ENCODE measurements around the gene CFAP157. TPM values are rescaled to one million over a fixed set of nuclear protein-coding genes. Genes with fewer than 3 reads are reported as not detected.

The CFAP157 gene
- total RNA-seq, 1 donor from 2014 or later, result 8.0 TPM

GRCh38 chr9:127732444-127732843 lies 25.7 kb downstream of the CFAP157 start:
- no peak for DNase-seq (ENCODE audit: extremely low spot score, unreplicated experiment)
- H3K4me1 Mint-ChIP-seq (ENCODE audit: unreplicated experiment), result peaks cover 11% of the 10 kb centered on the region
- no peaks in the 10 kb centered on the region for H3K36me3 Mint-ChIP-seq
- no peak overlapping the region for H3K4me3 Mint-ChIP-seq
- H3K9me3 Mint-ChIP-seq, result no peaks in the 10 kb centered on the region
- TF ChIP-seq CTCF (conservative IDR thresholded peaks at IDR 0.05), result no peak
- no peaks in the 10 kb centered on the region for H3K27me3 Mint-ChIP-seq
- H3K27ac Mint-ChIP-seq, result no peak overlapping the region

- Mint-ChIP-seq H3K27ac (peak overlapping the region; percentile 64), H3K4me3 (peak overlapping the region; percentile 95), H3K4me1 (ENCODE audit: unreplicated experiment) (peaks cover 11% of the 10 kb centered on the region), H3K9me3 (no peaks in the 10 kb centered on the region), H3K36me3 (no peaks in the 10 kb centered on the region), H3K27me3 (no peaks in the 10 kb centered on the region)
- DNase-seq (ENCODE audit: extremely low spot score, unreplicated experiment), result no peak
- no peak for TF ChIP-seq CTCF (conservative IDR thresholded peaks at IDR 0.05)
Observed at GRCh38 chr9:127733614-127734013, 26.8 kb downstream of the CFAP157 start.

GRCh38 chr9:127734247-127734746 lies 27.5 kb downstream of the CFAP157 start:
- Mint-ChIP-seq H3K36me3 (no peaks in the 10 kb centered on the region), H3K4me3 (peak overlapping the region; percentile 95), H3K27ac (peak overlapping the region; percentile 64), H3K4me1 (ENCODE audit: unreplicated experiment) (peaks cover 11% of the 10 kb centered on the region), H3K9me3 (no peaks in the 10 kb centered on the region), H3K27me3 (no peaks in the 10 kb centered on the region)
- TF ChIP-seq CTCF (conservative IDR thresholded peaks at IDR 0.05), result no peak
- peak; percentile 70 for DNase-seq (ENCODE audit: extremely low spot score, unreplicated experiment)

GRCh38 chr9:127734747-127735529 lies 28.1 kb downstream of the CFAP157 start, which contains the start of gene TOR2A:
Gene TOR2A, minus strand, starts transcription at chr9:127735294. Its CDS starts 24 bp downstream, at chr9:127735270.
- no peaks in the 10 kb centered on the region for H3K27me3 Mint-ChIP-seq
- peak; percentile 98 for TF ChIP-seq CTCF (conservative IDR thresholded peaks at IDR 0.05)
- peak within 1 kb of the TSS; percentile 94 for H3K27ac Mint-ChIP-seq
- H3K4me3 Mint-ChIP-seq, result peak within 1 kb of the TSS; percentile 95
- no peaks in the 10 kb centered on the region for H3K9me3 Mint-ChIP-seq
- peaks cover 11% of the 10 kb centered on the region for H3K4me1 Mint-ChIP-seq (ENCODE audit: unreplicated experiment)
- DNase-seq (ENCODE audit: extremely low spot score, unreplicated experiment), result peak; percentile 99
- H3K36me3 Mint-ChIP-seq, result no peaks in the 10 kb centered on the region

GRCh38 chr9:127735530-127736185 lies 28.9 kb downstream of the CFAP157 start:
- H3K27ac Mint-ChIP-seq, result peak overlapping the region; percentile 94

More at GRCh38 chr9:127735530-127736185, 28.9 kb downstream of the CFAP157 start:
- Mint-ChIP-seq H3K4me1 (ENCODE audit: unreplicated experiment) (peaks cover 11% of the 10 kb centered on the region), H3K4me3 (peak overlapping the region; percentile 95), H3K36me3 (no peaks in the 10 kb centered on the region), H3K27me3 (no peaks in the 10 kb centered on the region), H3K9me3 (no peaks in the 10 kb centered on the region)
- no peak for DNase-seq (ENCODE audit: extremely low spot score, unreplicated experiment)
- no peak for TF ChIP-seq CTCF (conservative IDR thresholded peaks at IDR 0.05)

Data from type B pancreatic cell (in vitro differentiated cells).